PC-9 (cell line): ENCODE results near the gene MAGI1.

ENCODE experiments used
- EZH2 ChIP-seq: fragments of 200-600 bp; sonication (generic); IDR thresholded peaks from 2 replicates; pipeline ENCODE4 v1.8.0; 2017; ENCODE audit warnings: antibody characterized with exemption, low read depth
- TF ChIP-seq, protein P1 (sequence below): fragments of 200-600 bp; sonication (generic); conservative IDR thresholded peaks from 2 replicates; pipeline ENCODE4 v1.6.1; 2017; ENCODE audit warnings: mixed run types, antibody characterized with exemption, mild to moderate bottlenecking, moderate library complexity

DNA sequence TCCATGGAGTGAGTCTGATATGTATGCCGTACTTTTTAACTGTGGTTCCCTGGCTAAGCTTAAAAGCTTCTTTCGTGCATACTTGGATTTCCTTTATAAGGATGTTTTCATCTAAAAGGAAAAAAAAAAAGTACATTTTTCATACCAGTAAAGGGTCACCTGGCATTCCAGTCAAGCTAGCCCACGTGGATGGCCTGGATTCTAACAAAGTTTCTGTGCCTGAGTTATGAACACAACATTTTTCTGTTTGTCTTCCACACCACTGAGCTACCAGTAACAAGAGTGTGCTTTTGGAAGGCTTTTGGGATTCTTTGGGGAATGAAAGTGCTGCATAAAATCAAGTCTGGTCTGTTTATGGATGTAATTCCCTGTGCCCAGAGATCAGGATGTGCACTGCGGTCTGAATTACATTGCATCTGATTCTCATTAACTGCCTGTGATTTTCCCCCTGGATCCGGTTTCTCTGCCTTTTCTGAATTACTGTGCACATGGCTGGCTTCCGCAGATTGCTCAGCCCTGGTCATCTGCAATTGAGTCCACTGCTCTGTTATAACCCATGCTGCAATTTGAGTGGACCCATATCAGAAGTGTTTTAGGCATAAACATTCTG lies 38.2 kb upstream of the MAGI1 start:
- TF ChIP-seq, protein P1, sequence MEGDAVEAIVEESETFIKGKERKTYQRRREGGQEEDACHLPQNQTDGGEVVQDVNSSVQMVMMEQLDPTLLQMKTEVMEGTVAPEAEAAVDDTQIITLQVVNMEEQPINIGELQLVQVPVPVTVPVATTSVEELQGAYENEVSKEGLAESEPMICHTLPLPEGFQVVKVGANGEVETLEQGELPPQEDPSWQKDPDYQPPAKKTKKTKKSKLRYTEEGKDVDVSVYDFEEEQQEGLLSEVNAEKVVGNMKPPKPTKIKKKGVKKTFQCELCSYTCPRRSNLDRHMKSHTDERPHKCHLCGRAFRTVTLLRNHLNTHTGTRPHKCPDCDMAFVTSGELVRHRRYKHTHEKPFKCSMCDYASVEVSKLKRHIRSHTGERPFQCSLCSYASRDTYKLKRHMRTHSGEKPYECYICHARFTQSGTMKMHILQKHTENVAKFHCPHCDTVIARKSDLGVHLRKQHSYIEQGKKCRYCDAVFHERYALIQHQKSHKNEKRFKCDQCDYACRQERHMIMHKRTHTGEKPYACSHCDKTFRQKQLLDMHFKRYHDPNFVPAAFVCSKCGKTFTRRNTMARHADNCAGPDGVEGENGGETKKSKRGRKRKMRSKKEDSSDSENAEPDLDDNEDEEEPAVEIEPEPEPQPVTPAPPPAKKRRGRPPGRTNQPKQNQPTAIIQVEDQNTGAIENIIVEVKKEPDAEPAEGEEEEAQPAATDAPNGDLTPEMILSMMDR = no peak
- no peak for TF ChIP-seq EZH2
